HuH-7.5 (cell line): Measurements from ENCODE around the gene KRT86.
"Not testable (repeated sequence)": the region's sequence is repeated elsewhere in the genome, so short reads cannot be mapped to it uniquely, and the experiment has no call there.

Experiments
- DNase-seq: peaks from one replicate; pipeline ENCODE4 v3.0.0; 2011; ENCODE audit warnings: low spot score

The KRT86 gene

GRCh38 chr12:52238916-52239646 lies 35.4 kb upstream of the KRT86 start:
- no peak for DNase-seq

- no peak for DNase-seq
Observed at GRCh38 chr12:52239767-52240166, 34.7 kb upstream of the KRT86 start.

- not testable (repeated sequence) for DNase-seq
Observed at GRCh38 chr12:52240247-52240646, 34.2 kb upstream of the KRT86 start.

- DNase-seq: no peak
Observed at GRCh38 chr12:52241205-52241842, 33.1 kb upstream of the KRT86 start.

GRCh38 chr12:52242442-52243258 lies 31.8 kb upstream of the KRT86 start:
- no peak for DNase-seq

- DNase-seq: no peak
Observed at GRCh38 chr12:52243259-52243855, 31.1 kb upstream of the KRT86 start.

- DNase-seq: no peak
Observed at GRCh38 chr12:52243856-52244614, 30.4 kb upstream of the KRT86 start.

- DNase-seq: no peak
Observed at GRCh38 chr12:52244615-52244994, 29.8 kb upstream of the KRT86 start.

GRCh38 chr12:52245259-52245961 lies 29.0 kb upstream of the KRT86 start:
- no peak for DNase-seq

- no peak for DNase-seq
Observed at GRCh38 chr12:52245962-52246569, 28.4 kb upstream of the KRT86 start.

GRCh38 chr12:52246720-52247621 lies 27.5 kb upstream of the KRT86 start:
- DNase-seq: no peak

GRCh38 chr12:52247622-52248540 lies 26.6 kb upstream of the KRT86 start:
- DNase-seq: no peak

- DNase-seq: no peak
Observed at GRCh38 chr12:52248541-52249461, 25.6 kb upstream of the KRT86 start.

- no peak for DNase-seq
Observed at GRCh38 chr12:52249511-52250047, 24.9 kb upstream of the KRT86 start.

GRCh38 chr12:52250048-52250990 lies 24.1 kb upstream of the KRT86 start:
- no peak for DNase-seq
